Tibial nerve (tissue), 4 donors: ENCODE results near the gene GDA.

Experiments
- EP300 ChIP-seq, 2 donors: sonication (generic); formaldehyde crosslinking; IDR thresholded peaks; one replicate each; pipeline ENCODE4 v1.6.1; 2017; ENCODE audit warnings: antibody characterized with exemption in 2 of 2, mild to moderate bottlenecking in 1 of 2
- TF ChIP-seq, protein P1 (sequence below), 5 experiments: fragments of 200-600 bp in 3 of 5; fragments of 450-650 bp in 2 of 5; sonication (generic) in 3 of 5; IDR thresholded peaks; one replicate each; pipeline ENCODE4 v1.5.1; 2016 to 2019; ENCODE audit warnings: antibody characterized with exemption in 5 of 5, mild to moderate bottlenecking in 3 of 5, moderate library complexity in 2 of 5

DNA sequence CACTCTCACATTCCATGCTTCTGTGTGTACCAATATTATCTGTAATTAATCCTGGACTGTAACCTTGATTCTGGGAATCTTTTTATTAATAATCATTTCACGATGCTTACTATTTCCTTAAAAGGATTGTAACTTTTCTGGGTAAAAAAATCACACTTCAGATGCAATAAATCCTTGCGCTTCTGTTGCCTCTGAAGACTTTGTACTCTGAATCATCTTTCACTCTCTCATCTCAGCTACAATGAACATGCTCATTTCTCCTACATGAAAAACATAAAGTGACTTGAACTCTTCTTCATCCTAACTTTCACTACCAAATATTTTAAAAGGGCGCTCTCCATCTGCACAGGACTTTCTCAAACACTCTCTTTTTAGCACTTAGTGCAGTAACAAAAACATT is 50.0 kb downstream of the GDA start:
- TF ChIP-seq, protein P1, sequence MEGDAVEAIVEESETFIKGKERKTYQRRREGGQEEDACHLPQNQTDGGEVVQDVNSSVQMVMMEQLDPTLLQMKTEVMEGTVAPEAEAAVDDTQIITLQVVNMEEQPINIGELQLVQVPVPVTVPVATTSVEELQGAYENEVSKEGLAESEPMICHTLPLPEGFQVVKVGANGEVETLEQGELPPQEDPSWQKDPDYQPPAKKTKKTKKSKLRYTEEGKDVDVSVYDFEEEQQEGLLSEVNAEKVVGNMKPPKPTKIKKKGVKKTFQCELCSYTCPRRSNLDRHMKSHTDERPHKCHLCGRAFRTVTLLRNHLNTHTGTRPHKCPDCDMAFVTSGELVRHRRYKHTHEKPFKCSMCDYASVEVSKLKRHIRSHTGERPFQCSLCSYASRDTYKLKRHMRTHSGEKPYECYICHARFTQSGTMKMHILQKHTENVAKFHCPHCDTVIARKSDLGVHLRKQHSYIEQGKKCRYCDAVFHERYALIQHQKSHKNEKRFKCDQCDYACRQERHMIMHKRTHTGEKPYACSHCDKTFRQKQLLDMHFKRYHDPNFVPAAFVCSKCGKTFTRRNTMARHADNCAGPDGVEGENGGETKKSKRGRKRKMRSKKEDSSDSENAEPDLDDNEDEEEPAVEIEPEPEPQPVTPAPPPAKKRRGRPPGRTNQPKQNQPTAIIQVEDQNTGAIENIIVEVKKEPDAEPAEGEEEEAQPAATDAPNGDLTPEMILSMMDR (IDR thresholded peaks at IDR 0.05) = no peak
- no peak for TF ChIP-seq EP300 (IDR thresholded peaks at IDR 0.05)
